Trophoblast cell (in vitro differentiated cells and primary cell): Measurements from ENCODE around the gene OR2D3.
"Not testable (repeated sequence)": the region's sequence is repeated elsewhere in the genome, so short reads cannot be mapped to it uniquely, and the experiment has no call there.

ENCODE experiments used
- DNase-seq, 2 donors: peaks; one replicate each; pipeline ENCODE4 v3.0.0-alpha.2; 2016
- H2AFZ ChIP-seq: 2 replicates; pipeline ENCODE4 v1.6.1; 2013; ENCODE audit warnings: low read length, moderate library complexity, mild to moderate bottlenecking; ENCODE audit not compliant: insufficient read depth, poor library complexity
- H2AK5ac ChIP-seq: 2 replicates; pipeline ENCODE4 v1.6.1; 2013; ENCODE audit warnings: mild to moderate bottlenecking, low read length
- H2BK120ac ChIP-seq: 2 replicates; pipeline ENCODE4 v1.6.1; 2013; ENCODE audit warnings: low read length, mild to moderate bottlenecking, moderate library complexity; ENCODE audit not compliant: insufficient read depth, poor library complexity
- H2BK12ac ChIP-seq: 2 replicates; pipeline ENCODE4 v1.6.1; 2013; ENCODE audit warnings: mild to moderate bottlenecking, low read length, moderate library complexity
- H2BK5ac ChIP-seq: 2 replicates; pipeline ENCODE4 v1.6.1; 2013; ENCODE audit warnings: low read length, low read depth, moderate library complexity, mild to moderate bottlenecking; ENCODE audit not compliant: poor library complexity
- H3K14ac ChIP-seq: 2 replicates; pipeline ENCODE4 v1.6.1; 2013; ENCODE audit warnings: mild to moderate bottlenecking, low read length
- H3K18ac ChIP-seq: 2 replicates; pipeline ENCODE4 v1.6.1; 2013; ENCODE audit warnings: mild to moderate bottlenecking, low read length
- H3K23ac ChIP-seq: 2 replicates; pipeline ENCODE4 v1.6.1; 2013; ENCODE audit warnings: low read length
- H3K27ac ChIP-seq: 2 replicates; pipeline ENCODE4 v1.5.1; 2013; ENCODE audit warnings: low read depth, mild to moderate bottlenecking, inconsistent platforms, low read length, moderate library complexity
- H3K27me3 ChIP-seq: 2 replicates; pipeline ENCODE4 v1.6.1; 2013; ENCODE audit warnings: inconsistent platforms, mild to moderate bottlenecking, low read length, moderate library complexity; ENCODE audit not compliant: insufficient read depth
- H3K36me3 ChIP-seq, 2 experiments: 1 replicate in 1 of 2; 2 replicates in 1 of 2; pipeline ENCODE4 v1.6.1; 2013; ENCODE audit warnings: low read length in 2 of 2, mild to moderate bottlenecking in 2 of 2, moderate library complexity in 1 of 2; ENCODE audit not compliant: insufficient read depth in 2 of 2, control insufficient read depth in 1 of 2
- H3K4ac ChIP-seq: 2 replicates; pipeline ENCODE4 v1.6.1; 2013; ENCODE audit warnings: low read depth, mild to moderate bottlenecking, low read length, moderate library complexity
- H3K4me1 ChIP-seq, 2 experiments: 1 replicate in 1 of 2; 2 replicates in 1 of 2; pipeline ENCODE4 v1.6.1; 2013; ENCODE audit warnings: low read length in 2 of 2, mild to moderate bottlenecking in 2 of 2, moderate library complexity in 1 of 2; ENCODE audit not compliant: insufficient read depth in 2 of 2, control insufficient read depth in 1 of 2
- H3K4me2 ChIP-seq: 2 replicates; pipeline ENCODE4 v1.6.1; 2013; ENCODE audit warnings: inconsistent platforms, mild to moderate bottlenecking, low read length, moderate library complexity
- H3K4me3 ChIP-seq: 2 replicates; pipeline ENCODE4 v1.5.1; 2013; ENCODE audit warnings: mild to moderate bottlenecking, low read depth, low read length, inconsistent platforms
- H3K79me1 ChIP-seq: one replicate; pipeline ENCODE4 v1.6.1; 2013; ENCODE audit warnings: low read length
- H3K79me2 ChIP-seq: 2 replicates; pipeline ENCODE4 v1.6.1; 2013; ENCODE audit warnings: low read length, mild to moderate bottlenecking; ENCODE audit not compliant: control insufficient read depth, insufficient read depth, poor library complexity
- H3K9ac ChIP-seq: 2 replicates; pipeline ENCODE4 v1.6.1; 2013; ENCODE audit warnings: mild to moderate bottlenecking, low read length
- H3K9me3 ChIP-seq: 2 replicates; pipeline ENCODE4 v1.6.1; 2013; ENCODE audit warnings: low read depth, mild to moderate bottlenecking, control low read depth, inconsistent platforms, low read length; ENCODE audit not compliant: insufficient read depth
- H4K12ac ChIP-seq: 2 replicates; pipeline ENCODE4 v1.6.1; 2013; ENCODE audit warnings: low read depth, mild to moderate bottlenecking, low read length, moderate library complexity
- H4K8ac ChIP-seq: 2 replicates; pipeline ENCODE4 v1.6.1; 2013; ENCODE audit warnings: low read depth, mild to moderate bottlenecking, low read length, moderate library complexity
- H4K91ac ChIP-seq: one replicate; pipeline ENCODE4 v1.6.1; 2013; ENCODE audit warnings: low read depth, mild to moderate bottlenecking, low read length, moderate library complexity
- WGBS: extraction: QIAGEN DNeasy Blood & Tissue Kit; methylation state at CpG from one replicate; pipeline ENCODE4 v1.1.7; 2013; ENCODE audit warnings: missing lambda C conversion rate; ENCODE audit not compliant: insufficient read length, insufficient coverage; ENCODE audit errors: extremely low coverage; 5-methylcytosine and 5-hydroxymethylcytosine counted together

The OR2D3 gene

DNA sequence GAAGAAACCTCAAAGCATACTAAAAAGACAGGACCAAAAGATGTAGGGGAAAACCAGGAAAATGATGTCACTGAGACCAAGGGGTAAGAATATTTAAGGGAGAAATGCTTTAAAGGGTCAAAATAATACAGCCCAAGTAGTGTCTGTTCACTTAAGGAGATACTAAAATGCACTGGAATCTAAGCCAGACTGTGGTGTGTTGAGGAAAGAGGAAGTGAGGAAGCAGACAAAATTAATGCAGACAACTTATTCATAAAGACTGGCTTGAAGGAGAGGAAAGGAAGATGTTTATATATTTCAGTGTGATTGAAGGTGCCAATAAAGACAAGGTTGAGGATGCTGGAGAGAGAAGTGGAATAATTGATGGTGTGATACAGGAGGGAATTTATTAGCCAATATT, 21.2 kb downstream of the OR2D3 start:
- H3K4me3 ChIP-seq, result no peak overlapping the region
- H3K14ac ChIP-seq, result no peak overlapping the region
- no peak overlapping the region for H2BK5ac ChIP-seq
- no peaks in the 10 kb centered on the region for H3K79me1 ChIP-seq
- H3K27ac ChIP-seq, result no peak overlapping the region
- H2BK12ac ChIP-seq, result no peak overlapping the region
- no peaks in the 10 kb centered on the region for H3K79me2 ChIP-seq
- H3K4ac ChIP-seq, result no peak overlapping the region
- H3K23ac ChIP-seq, result no peak overlapping the region
- no peak overlapping the region for H2BK120ac ChIP-seq
- H3K4me2 ChIP-seq, result no peak overlapping the region
- no peak for DNase-seq
- H3K36me3 ChIP-seq, result peaks cover 0 to 1% of the 10 kb centered on the region in 2 experiments
- no peak overlapping the region for H3K18ac ChIP-seq
- no peak overlapping the region for H2AK5ac ChIP-seq
- H2AFZ ChIP-seq, result no peak overlapping the region
- no peaks in the 10 kb centered on the region for H3K27me3 ChIP-seq
- no peak overlapping the region for H4K8ac ChIP-seq
- H3K4me1 ChIP-seq, result no peaks in the 10 kb centered on the region
- no peak overlapping the region for H4K12ac ChIP-seq
- no peaks in the 10 kb centered on the region for H3K9me3 ChIP-seq
- no peak overlapping the region for H3K9ac ChIP-seq
- H4K91ac ChIP-seq, result no peak overlapping the region

GRCh38 chr11:6943131-6943530, 22.3 kb downstream of the OR2D3 start:
- H3K9ac ChIP-seq, result no peak overlapping the region
- no peaks in the 10 kb centered on the region for H3K4me1 ChIP-seq
- no peaks in the 10 kb centered on the region for H3K9me3 ChIP-seq
- no peak overlapping the region for H2BK120ac ChIP-seq
- no peak overlapping the region for H2AFZ ChIP-seq
- H3K79me1 ChIP-seq, result no peaks in the 10 kb centered on the region
- no peak overlapping the region for H2BK5ac ChIP-seq
- H3K4ac ChIP-seq, result no peak overlapping the region
- no peaks in the 10 kb centered on the region for H3K79me2 ChIP-seq
- H3K27ac ChIP-seq, result no peak overlapping the region
- H3K27me3 ChIP-seq, result no peaks in the 10 kb centered on the region
- H2AK5ac ChIP-seq, result no peak overlapping the region
- no peak overlapping the region for H3K23ac ChIP-seq
- no peak overlapping the region for H4K12ac ChIP-seq
- WGBS, result no CpG with 5 or more reads among the region's 3 CpGs
- H4K8ac ChIP-seq, result no peak overlapping the region
- peaks cover 0 to 1% of the 10 kb centered on the region in 2 experiments for H3K36me3 ChIP-seq
- H3K4me2 ChIP-seq, result no peak overlapping the region
- no peak overlapping the region for H3K4me3 ChIP-seq
- no peak overlapping the region for H3K18ac ChIP-seq
- no peak overlapping the region for H4K91ac ChIP-seq
- DNase-seq, result no peak
- H3K14ac ChIP-seq, result no peak overlapping the region
- no peak overlapping the region for H2BK12ac ChIP-seq

GRCh38 chr11:6954248-6954647, 33.4 kb downstream of the OR2D3 start:
- H3K79me2 ChIP-seq, H2BK5ac ChIP-seq, H4K12ac ChIP-seq, H2BK12ac ChIP-seq, H3K9ac ChIP-seq, H3K4me3 ChIP-seq, H3K79me1 ChIP-seq, H2AFZ ChIP-seq, H3K4ac ChIP-seq, H3K27ac ChIP-seq, DNase-seq, H4K8ac ChIP-seq, H3K4me1 ChIP-seq, H3K27me3 ChIP-seq, H3K4me2 ChIP-seq, H3K14ac ChIP-seq, H3K18ac ChIP-seq, H4K91ac ChIP-seq, H3K36me3 ChIP-seq, H3K9me3 ChIP-seq, H3K23ac ChIP-seq, H2BK120ac ChIP-seq, H2AK5ac ChIP-seq: not testable (repeated sequence)
- WGBS, result no CpG with 5 or more reads among the region's 10 CpGs

GRCh38 chr11:6962141-6962540, 41.3 kb downstream of the OR2D3 start:
- Histone ChIP-seq H3K27me3 (no peaks in the 10 kb centered on the region), H3K36me3 (peaks cover 1 to 3% of the 10 kb centered on the region in 2 experiments), H3K9ac (no peak overlapping the region), H2BK120ac (no peak overlapping the region), H3K4me3 (no peak overlapping the region), H2BK5ac (no peak overlapping the region), H4K8ac (no peak overlapping the region), H3K79me1 (no peaks in the 10 kb centered on the region), H3K79me2 (no peaks in the 10 kb centered on the region), H3K4me2 (no peak overlapping the region), H4K12ac (no peak overlapping the region), H3K23ac (no peak overlapping the region), H3K14ac (no peak overlapping the region), H3K4ac (no peak overlapping the region), H3K27ac (no peak overlapping the region), H3K18ac (no peak overlapping the region), H4K91ac (no peak overlapping the region), H3K9me3 (no peaks in the 10 kb centered on the region), H3K4me1 (no peaks in the 10 kb centered on the region), H2BK12ac (no peak overlapping the region), H2AK5ac (no peak overlapping the region), H2AFZ (no peak overlapping the region)
- DNase-seq, result no peak

DNA sequence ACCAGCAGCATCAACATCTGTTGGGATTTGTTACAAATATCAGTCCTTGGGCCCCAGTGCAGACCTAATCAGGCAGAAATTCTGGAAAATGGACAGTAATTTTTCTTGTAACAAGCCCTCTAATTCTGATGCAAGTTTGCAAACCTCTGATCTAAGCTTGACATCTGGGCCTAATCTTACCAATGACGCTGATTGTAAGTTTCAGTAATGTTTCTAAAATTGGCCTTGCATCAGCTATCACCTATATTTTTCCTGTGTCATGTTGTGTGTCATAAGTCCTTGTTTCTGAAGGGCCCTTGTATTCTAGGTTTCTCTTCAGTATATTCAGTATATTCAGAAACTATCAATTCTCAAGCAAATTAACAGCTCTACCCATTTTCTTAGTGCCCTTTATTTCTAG, 41.9 kb downstream of the OR2D3 start:
- Histone ChIP-seq H3K4me3 (no peak overlapping the region), H2BK120ac (no peak overlapping the region), H4K12ac (no peak overlapping the region), H3K9me3 (no peaks in the 10 kb centered on the region), H3K4me1 (no peaks in the 10 kb centered on the region), H2AK5ac (no peak overlapping the region), H3K4me2 (no peak overlapping the region), H3K27ac (no peak overlapping the region), H3K14ac (no peak overlapping the region), H2BK5ac (no peak overlapping the region), H3K36me3 (peaks cover 1 to 2% of the 10 kb centered on the region in 2 experiments), H3K27me3 (no peaks in the 10 kb centered on the region), H2AFZ (no peak overlapping the region), H3K79me2 (no peaks in the 10 kb centered on the region), H3K4ac (no peak overlapping the region), H4K91ac (no peak overlapping the region), H3K9ac (no peak overlapping the region), H3K79me1 (no peaks in the 10 kb centered on the region), H3K18ac (no peak overlapping the region), H2BK12ac (no peak overlapping the region), H4K8ac (no peak overlapping the region), H3K23ac (no peak overlapping the region)
- DNase-seq, result no peak
- no CpG with 5 or more reads among the region's 1 CpG for WGBS
